Activated T-cell treated with anti-CD3 and anti-CD28 coated beads, Interleukin-2, amount 50 U/mL, for 48 hours (primary cell): ENCODE data around the gene GPX4.

Experiments
- DNase-seq, 2 experiments: peaks; one replicate each; pipeline ENCODE4 v3.0.0-alpha.2; 2020

The GPX4 gene

DNA sequence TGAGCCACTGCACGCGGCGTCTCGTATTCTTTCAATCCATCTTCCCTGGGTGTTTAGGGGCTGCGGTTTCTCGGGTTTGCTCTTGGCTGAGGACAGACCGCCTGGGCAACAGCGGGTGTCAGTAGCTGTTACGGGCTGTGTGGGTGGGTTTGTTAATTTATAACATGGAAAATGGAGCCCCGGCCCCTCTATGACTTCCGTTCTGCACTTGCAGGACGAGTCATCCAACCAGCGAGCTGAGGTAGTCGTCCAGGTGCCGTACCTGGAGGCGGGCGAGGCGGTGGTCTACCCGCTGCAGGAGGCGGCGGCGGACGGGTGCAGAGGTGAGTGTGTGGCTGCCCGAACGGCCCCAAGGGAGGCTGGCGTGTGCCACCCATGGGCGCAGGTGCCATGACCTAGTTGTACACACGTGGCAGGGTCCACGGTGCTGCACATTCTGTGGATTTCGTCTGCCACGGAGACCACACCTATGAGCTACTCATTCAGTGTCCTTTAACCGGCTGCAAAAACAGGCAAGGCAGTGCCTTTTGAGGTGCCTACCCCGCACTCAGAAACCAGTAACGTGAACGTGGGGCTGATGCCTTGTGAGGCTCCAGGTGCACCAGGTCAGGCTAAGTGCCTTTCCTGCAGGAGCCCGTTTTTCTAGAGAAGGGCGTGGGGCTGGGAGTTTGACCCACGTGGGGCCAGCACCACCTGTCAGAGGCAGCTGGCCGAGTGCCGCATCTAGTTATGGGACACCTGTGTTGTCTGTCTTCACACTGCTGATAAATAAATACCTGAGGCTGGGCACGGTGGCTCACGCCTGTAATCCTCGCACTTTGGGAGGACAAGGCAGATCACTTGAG, 19.5 kb upstream of the GPX4 start:
- peak; percentile 45 to 55 for DNase-seq

DNA sequence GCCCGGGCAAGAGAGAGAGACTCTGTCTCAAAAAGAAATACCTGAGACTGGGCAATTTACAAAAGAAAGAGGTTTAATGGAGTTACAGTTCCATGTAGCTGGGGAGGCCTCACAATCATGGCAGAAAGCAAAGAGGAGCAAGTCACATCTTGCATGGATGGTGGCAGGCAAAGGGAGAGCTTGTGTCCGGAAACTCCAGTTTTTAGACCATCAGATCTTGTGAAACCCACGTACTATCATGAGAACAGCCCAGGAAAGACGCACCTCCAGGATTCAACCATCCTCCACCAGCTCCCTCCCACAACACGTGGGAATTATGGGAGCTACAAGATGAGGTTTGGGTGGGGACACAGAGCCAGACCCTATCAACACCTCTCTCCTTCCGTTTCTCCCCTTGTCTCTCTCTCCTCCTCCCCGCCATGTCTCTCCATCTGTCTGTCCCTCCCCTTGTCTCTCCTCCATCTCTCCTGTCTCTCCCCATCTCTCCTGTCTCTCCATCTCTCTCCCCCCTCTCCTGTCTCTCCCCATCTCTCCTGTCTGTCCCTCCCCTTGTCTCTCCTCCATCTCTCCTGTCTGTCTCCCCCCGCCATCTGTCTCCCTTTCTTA, 18.6 kb upstream of the GPX4 start:
- DNase-seq, result no peak

DNA sequence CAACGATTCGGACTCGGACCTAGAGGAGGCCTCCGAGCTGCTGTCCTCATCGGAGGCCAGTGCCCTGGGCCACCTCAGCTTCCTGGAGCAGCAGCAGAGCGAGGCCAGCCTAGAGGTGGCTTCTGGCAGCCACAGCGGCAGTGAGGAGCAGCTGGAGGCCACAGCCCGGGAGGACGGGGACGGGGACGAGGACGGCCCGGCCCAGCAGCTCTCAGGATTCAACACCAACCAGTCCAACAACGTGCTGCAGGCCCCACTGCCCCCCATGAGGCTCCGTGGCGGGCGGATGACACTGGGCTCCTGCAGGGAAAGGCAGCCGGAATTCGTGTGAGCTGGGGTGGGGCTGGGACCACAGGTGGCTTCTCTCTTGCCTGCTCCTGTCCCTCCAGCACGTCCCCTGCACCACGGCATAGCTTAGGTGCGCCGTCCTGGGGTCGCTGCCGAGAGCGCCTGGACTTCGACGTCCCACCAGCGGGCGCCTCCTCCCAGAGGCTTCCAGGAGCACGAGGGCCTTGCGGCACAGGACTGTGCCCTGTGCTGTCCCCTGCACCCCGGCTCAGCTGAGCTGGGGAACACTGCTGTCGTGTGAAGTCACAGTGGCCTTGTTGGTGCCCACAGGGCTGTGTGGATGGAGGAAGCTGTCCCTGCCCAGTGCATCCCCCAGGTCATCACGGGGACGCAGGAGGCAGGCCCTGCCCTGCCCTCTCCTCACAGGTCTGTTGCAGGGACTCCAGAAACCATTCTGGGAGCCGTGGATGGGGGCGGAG, 17.9 kb upstream of the GPX4 start:
- DNase-seq, result peak; percentile 25 to 41

DNA sequence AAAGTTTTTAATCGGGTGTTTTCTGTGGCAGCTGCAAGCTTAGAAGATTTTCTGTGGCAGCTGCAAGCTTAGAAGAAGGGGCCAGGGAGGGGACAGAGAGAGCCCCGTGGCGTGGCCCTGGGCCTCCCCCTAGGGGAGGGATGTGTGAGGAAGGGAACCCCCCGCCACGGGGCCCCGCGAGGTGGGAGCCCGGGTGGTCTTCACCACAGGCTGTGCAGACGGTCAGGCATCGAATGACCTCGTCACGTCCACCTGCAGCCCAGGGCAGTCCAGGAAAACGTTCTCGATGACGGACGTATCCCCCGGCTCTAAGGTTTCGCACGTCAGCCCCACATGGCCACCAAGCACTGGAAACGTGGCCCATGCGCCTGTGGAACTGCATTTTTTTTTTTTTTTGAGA, 17.2 kb upstream of the GPX4 start:
- peak; percentile 26 to 40 for DNase-seq

DNA sequence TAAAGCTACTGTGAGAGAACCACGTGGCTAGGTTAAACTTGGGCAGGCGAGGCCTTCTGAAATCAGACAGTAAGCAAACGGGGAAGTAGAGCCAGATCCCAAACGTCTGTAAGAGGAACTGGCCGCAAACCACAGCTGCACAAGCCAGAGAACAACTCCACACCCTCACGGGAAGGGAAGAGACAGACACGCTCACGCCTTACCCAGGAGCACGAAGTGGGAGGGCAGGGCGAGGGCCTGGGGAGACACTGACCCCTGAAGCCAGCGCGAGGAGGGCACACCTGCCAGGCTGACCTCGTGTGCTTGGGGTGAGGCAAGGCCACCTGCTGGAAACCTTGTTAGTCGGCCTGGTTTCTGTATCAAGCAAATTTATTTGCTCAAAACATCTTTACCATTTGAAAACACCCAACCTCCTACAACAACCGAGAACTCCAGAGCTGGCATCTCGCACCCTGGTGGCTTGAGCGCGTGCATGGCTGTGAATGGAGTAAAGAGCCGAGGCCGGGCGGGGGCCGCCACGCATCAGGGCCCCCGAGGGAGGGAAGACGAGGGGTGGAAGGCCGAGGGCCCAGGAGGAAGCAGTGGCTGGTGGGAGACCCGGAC, 15.9 kb upstream of the GPX4 start:
- DNase-seq, result peak in 1 of 2 experiments; percentile 61

DNA sequence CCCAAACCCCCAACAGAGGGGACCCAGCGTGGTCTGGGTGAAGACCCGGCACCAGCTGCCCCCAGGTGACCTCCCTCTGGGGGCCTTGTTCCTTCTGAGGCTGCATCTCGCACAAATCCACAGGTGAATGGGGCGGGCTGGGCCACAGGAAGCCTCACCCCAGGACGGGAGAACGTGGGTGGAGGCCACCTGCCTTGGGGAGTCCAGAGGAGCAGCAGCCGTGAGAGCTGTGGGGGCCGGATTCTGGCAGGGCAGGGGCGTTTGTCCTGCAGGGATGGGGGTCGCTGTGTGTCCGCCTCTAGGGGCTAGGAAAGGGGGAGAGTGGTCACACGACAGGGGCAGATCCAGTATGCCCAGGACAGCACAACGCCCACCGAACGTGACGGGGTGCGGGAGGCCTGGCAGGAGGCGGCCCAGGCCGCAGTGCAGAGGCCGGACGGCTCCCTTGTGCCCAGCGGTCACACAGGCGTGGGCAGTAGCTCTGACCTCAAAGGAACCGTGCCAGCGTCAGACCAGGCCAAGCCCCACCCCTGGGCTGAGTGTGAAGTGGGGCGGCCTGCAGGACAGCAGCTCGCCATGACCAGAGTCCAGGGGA, 15.3 kb upstream of the GPX4 start:
- DNase-seq, result peak in 1 of 2 experiments; percentile 60

DNA sequence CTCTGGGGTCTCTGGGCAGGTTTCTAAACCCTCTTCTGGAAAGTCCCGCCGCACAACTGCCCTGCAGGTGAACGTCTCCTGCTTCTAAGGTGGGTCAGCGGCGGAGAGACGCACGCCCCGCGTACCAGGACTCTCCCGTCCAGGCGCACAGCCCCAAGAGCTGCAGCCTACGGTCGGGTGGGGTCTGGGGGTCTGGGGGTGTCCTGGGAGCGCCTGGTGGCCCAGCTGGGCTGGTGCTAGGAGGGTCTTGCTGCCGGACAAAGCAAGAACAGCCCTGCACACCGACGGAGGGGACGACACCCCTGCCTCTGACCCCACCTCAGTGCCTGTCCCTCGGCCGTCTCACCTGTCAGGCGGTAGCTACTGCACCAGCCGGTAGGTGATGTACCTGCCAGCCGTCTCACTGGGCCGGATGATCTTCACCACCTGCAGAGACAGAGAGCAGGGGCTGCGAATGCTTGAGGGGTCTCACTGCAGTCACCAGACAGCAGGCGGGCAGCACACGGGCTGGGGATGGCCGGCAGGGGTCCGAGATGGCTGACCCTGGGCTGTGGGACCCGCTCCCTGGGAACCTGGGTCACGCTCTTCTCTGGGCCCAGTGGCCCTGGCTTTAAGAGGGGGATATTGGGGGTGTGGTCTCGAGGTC, 14.5 kb upstream of the GPX4 start:
- DNase-seq, result peak in 1 of 2 experiments; percentile 27

DNA sequence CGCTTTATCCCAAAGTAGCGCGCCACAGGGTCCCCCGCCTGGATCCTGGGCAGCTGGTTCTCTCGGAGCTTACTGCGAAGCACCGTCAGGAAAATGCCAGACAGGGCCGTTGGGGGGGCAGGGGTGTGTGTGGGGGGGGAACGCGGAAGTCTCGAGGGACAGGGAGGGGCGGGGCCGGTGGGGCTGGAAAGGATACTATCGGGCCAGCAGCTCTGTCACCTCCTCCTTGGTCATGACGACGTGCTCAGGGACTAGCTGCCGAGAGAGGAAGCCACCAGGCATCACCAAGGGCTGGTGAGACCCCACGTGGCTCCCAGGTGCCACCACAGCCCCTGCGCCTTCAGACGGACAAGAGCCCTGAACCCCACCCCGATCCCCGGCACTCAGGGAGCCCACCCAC, 13.9 kb upstream of the GPX4 start:
- DNase-seq, result peak in 1 of 2 experiments; percentile 60

DNA sequence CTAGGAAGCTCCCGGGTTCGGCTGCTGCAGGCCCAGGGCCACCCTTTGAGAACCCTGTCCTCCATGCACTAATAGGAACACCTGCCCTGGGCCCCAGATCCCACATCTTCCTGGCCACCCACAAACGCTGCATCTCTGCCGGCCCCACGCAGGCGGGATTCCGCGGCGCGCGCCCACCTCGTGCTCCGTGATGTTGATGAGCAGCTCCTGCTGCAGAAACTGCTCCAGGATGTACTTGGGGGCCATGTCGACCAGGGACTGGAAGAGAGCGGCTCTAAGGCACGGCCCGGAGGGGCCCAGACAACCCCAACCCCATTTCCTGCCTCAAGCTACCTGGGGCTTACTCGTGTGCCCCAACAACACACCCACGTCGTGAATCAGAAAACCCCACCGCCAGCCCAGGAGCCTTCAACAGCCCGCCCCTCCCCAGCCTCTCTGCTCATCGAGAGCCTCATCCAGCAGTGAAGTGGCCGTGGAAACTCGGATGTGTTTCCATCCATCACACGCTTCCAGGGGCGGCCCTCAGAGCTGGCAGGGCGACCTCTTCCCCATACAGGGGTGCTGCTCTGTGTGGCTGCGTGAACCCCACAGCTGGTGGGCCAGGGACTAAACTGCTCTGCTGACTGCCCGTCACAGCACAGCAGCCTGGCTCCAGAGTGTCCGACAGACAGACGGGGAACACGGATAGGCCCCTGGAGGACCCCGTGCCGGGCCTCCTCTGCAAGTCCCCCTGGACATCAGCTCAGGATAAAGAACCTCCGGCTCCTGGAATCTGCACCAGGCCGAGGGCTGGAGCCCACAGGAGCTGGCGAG, 12.9 kb upstream of the GPX4 start:
- DNase-seq, result peak; percentile 57 to 67

DNA sequence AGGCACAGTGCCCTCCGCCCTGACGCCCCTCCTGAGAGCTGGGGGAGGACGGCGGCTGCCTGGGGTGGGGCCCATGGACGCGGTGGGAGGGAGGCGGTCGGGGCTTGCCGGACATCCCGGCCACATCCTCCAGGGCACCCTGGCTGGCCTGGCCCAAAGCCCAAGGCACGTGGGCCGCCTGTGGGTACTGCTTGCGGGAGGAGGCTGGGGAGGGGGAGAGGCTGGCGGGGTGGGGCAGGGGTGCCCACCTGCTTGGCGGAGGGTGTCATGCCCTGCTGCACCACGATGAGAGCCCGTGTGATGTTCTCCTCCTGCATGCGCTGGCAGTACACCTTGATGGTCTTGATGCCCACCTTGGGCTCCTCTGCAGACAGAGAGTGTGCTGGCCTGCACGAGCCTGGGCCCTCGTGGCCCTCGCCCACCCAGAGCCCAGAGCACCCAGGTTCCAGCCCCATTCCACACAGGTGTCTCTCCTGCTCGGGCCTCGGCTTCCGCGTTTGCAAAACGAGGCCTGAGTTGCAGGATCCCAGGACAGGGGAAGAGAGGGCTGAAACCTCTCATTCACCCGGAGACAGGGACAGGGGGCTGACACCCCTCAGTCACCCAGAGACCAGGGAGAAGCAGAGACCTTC, 12.1 kb upstream of the GPX4 start:
- no peak for DNase-seq

DNA sequence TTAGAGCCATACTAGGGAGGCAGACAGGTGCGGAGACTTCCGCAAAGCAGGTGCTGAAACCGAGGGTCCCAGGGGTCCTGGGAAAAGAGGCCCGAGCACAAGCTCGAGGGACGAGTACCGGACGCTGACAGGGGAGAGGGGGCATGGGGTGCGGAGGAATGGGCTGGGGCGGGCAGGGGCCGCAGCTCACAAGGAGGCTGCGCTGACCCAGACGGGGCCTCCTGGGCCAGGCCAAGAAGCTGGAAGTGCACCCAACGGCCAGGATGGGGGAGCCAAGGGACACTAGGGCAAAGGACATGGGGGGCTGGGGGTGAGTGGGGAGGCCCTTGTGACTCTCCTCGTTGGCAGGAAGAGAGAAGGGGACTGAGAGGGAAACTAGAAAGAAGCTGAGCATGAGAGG, 10.5 kb upstream of the GPX4 start:
- DNase-seq, result no peak

DNA sequence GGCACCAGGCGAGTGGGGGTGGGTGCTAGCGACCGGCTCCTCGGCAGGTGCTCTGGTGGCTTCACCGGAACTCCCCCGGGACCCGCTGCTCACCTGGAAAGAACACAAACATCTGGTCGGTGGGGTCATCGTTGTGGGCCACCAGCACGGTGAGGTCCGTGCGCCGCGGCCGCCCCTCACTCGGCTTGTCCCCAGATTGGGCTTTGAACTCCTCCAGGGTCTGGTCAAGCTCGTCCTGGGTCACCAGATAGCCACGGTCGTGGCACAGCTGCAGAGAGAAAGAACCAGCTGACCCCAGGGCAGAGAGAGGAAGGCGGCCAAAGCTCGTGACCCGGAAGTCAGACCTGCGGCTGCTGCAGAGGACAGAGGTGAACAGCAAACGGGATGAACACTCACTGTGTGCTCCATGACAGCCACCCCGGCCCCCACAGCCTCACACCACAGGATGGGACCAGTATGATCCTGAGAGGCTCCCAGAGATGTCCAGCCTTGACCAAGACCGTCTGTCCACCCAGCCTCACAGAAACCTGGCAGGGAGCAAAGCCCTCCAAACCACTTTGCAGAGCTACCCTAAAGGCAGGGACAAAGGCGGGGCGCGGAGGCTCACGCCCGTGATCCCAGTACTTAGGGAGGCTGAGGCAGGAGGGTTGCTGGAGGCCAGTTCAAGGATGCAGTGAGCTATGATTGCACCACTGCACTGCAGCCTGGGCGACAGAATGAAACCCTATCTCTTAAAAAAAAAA, 9.8 kb upstream of the GPX4 start:
- DNase-seq, result no peak

DNA sequence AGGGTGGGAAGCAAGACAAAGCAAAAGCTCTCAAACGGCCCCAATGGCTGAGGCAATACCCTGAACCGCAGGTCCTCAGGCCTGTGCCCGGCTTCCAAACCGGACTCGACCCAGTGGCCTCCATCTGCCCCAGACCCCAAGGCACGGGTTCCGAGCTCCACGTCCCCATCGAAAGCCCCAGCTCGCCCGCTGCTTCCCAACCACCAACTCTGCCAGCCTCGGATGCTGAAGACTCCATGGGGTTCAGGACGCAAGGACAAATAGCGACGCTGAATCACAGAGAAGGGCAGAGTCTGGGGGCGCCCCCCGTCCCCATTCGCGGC, 9.2 kb upstream of the GPX4 start:
- peak in 1 of 2 experiments; percentile 27 for DNase-seq

DNA sequence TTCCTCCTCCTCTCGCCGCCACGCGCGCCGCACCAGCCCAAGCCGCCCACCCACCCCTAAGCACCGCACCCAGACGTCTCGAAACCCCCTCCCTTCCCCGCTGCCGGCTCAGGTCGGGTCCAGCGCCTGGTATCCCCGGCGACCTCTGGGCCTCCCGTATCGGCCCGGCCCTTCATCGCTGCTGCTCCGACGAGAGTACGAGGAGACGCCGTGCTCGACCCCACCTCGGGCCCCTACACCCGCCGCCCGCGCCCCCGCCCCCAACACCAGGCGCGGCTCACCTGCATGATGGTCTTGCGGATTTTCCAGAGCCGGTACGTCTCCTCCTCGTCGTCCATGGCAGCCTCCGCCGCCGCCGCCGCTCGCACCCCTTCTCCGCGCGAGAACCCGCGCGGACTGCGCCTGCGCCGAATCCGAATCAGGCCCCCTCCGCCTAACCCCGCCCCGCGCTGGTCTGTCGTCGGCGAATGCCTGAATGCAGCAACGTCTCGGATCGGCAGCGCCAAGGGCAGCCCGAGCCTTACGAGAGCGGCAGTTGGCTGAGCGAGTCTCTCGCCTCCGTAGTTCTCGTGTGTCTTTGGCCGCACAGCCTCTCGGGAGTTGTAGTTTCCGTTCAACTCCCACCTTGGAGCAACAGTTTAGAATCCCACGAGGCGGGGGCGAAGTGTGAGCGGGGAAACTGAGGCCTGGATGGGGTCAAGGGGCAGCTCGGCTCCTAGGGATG, 8.7 kb upstream of the GPX4 start, which contains the start of gene POLR2E:
POLR2E (minus strand) TSS at position 398 of the 724 bp plus-strand sequence; CDS start at position 338, 60 bp downstream.
- DNase-seq, result peak; percentile 99

DNA sequence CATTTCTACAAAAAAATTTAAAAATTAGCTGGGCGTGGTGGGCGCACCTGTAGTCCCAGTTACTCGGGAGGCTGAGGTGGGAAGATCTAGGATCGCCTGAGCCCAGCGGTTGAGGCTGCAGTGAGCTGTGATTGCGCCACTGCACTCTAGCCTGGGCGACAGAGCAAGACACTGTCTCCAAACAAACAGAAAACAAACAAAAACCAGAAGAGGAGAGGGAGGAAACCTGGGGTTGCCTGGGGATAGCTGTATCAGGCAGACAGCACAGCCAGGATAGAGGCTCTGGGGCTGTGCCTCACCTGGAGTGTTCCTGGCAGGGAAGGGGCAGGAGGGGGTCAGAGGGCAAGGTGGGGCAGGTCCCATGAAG, 6.0 kb upstream of the GPX4 start:
- no peak for DNase-seq

DNA sequence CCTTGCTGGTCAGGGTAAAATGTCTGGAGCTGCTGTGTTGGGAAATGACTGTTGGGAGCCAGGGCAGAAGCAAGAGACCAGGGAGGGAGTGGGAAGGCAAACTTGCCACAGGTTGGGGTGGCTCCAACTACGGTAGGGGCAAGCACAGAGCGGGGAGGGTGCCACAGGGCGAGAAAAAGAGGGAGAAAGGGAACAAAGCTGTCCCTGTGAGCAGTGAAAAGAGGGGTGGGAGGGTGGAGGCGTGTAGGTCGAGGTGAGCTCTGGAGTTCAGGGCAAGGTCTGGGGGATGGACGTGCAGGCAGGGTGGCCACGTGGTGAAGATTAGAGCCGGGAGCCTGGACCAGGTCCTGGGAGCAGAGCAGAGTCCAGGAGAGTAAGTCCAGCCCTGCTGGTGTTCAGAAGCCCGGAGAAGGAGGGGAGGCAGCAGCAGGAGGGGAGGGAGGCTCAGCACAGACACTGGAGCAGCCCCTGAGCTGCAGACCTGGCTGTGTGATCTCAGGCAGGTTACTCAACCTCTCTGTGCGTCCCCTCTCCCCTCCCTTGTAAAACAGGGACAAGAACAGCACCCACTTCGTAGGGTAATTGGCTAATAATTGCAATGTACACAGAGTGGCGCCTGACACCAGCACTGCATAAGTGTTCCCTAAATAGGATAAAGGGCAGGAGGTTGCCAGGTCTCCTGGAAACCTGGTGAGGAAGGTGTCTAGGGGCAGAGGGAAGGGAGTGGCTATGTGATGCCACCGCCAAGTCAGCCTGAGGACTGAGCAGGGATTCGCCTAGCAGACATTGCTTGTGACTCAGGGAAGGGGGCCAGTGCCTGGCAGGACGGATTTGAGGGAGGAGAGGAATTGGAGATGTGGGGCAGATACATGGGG, 5.4 kb upstream of the GPX4 start:
- DNase-seq, result no peak

DNA sequence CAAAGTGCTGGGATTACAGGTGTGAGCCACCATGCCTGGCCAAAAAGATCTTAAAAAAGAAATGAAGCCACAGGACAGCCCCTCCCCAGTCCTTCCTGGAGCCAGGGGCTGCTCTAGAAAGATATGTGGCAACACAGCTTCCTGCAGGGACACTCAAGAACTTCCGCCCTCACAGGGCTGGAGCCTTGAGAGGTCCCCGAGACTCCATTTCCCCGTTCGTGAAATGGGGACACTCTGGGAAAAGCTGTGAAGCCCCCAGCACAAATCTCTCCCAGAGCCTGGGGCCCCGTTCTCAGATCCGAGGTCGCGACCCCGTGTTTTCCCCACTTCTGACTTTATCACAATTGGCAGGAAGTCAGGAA, 2.5 kb upstream of the GPX4 start:
- no peak for DNase-seq

DNA sequence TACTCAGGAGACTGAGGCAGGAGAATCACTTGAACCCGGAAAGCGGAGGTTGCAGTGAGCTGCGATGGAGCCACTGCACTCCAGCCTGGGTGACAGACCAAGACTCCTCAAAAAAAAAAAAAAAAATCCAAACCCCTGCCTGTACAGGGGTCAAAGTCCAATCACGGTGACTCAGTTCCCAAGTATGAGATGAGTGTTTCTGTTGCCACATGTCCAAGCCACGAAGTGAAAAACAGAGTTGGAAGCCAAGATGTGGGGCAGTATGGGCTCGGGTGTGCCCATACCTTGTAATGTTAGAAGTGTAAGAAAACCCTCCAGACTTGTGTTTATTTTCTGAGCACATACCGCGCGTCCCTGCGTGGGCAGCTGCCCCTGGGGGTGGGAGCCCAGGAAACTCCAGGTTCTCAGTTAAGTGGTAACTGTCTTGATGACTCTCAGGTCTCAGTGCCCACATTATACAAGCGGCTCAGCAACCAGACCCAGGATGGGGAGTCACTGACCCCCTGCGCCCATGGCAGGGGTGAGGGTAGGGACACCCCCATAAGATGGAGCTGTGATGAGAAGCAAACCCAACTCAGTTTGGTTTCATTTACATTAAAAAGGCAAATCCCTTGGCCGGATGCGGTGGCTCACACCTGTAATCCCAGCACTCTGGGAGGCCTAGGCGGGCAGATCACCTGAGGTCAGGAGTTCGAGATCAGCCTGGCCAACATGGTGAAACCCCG, 1.2 kb upstream of the GPX4 start:
- peak; percentile 88 for DNase-seq
